DMS53 treated with DMSO at 0.1 percent for 48 hours (cell line): ENCODE results near the gene ICE1.
"Not testable (repeated sequence)": the region's sequence is repeated elsewhere in the genome, so short reads cannot be mapped to it uniquely, and the experiment has no call there.

Experiments
- DNase-seq: peaks from one replicate; lab custom pipeline; 2025; ENCODE audit not compliant: unreplicated experiment; lab: John Stamatoyannopoulos, UW

Gene ICE1

GRCh38 chr5:5432020-5432707 is 9.7 kb downstream of the ICE1 start:
- DNase-seq: no peak

GRCh38 chr5:5436203-5436760 is 13.8 kb downstream of the ICE1 start:
- no peak for DNase-seq

GRCh38 chr5:5437227-5438172 is 15.0 kb downstream of the ICE1 start:
- DNase-seq: no peak

- DNase-seq: no peak
Measured at GRCh38 chr5:5451863-5452262, 29.4 kb downstream of the ICE1 start.

GRCh38 chr5:5453131-5453530 is 30.7 kb downstream of the ICE1 start:
- no peak for DNase-seq

- DNase-seq: peak; percentile 88
Measured at GRCh38 chr5:5454391-5454790, 31.9 kb downstream of the ICE1 start.

GRCh38 chr5:5456858-5457257 is 34.4 kb downstream of the ICE1 start:
- no peak for DNase-seq

GRCh38 chr5:5460311-5460710 is 37.8 kb downstream of the ICE1 start:
- no peak for DNase-seq

- no peak for DNase-seq
Measured at GRCh38 chr5:5461012-5461411, 38.5 kb downstream of the ICE1 start.

- no peak for DNase-seq
Measured at GRCh38 chr5:5464036-5464715, 41.7 kb downstream of the ICE1 start.

GRCh38 chr5:5466227-5466626 is 43.8 kb downstream of the ICE1 start:
- no peak for DNase-seq

GRCh38 chr5:5467737-5468136 is 45.3 kb downstream of the ICE1 start:
- DNase-seq: peak; percentile 24

- DNase-seq: no peak
Measured at GRCh38 chr5:5470933-5471332, 48.5 kb downstream of the ICE1 start.

GRCh38 chr5:5473226-5473625 is 50.7 kb downstream of the ICE1 start:
- no peak for DNase-seq

- no peak for DNase-seq
Measured at GRCh38 chr5:5474961-5475360, 52.5 kb downstream of the ICE1 start.

GRCh38 chr5:5475975-5476374 is 53.5 kb downstream of the ICE1 start:
- DNase-seq: no peak

- DNase-seq: not testable (repeated sequence)
Measured at GRCh38 chr5:5479578-5479977, 57.1 kb downstream of the ICE1 start.

- DNase-seq: no peak
Measured at GRCh38 chr5:5480481-5481111, 58.1 kb downstream of the ICE1 start.

- no peak for DNase-seq
Measured at GRCh38 chr5:5481206-5481605, 58.7 kb downstream of the ICE1 start.

GRCh38 chr5:5481633-5482032 is 59.2 kb downstream of the ICE1 start:
- no peak for DNase-seq

GRCh38 chr5:5483350-5483749 is 60.9 kb downstream of the ICE1 start:
- DNase-seq: no peak
